ENCODE results near the gene OR8B8.
"Not testable (repeated sequence)": the region's sequence is repeated elsewhere in the genome, so short reads cannot be mapped to it uniquely, and the experiment has no call there.

Gene OR8B8, protein sequence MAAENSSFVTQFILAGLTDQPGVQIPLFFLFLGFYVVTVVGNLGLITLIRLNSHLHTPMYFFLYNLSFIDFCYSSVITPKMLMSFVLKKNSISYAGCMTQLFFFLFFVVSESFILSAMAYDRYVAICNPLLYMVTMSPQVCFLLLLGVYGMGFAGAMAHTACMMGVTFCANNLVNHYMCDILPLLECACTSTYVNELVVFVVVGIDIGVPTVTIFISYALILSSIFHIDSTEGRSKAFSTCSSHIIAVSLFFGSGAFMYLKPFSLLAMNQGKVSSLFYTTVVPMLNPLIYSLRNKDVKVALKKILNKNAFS

DNA sequence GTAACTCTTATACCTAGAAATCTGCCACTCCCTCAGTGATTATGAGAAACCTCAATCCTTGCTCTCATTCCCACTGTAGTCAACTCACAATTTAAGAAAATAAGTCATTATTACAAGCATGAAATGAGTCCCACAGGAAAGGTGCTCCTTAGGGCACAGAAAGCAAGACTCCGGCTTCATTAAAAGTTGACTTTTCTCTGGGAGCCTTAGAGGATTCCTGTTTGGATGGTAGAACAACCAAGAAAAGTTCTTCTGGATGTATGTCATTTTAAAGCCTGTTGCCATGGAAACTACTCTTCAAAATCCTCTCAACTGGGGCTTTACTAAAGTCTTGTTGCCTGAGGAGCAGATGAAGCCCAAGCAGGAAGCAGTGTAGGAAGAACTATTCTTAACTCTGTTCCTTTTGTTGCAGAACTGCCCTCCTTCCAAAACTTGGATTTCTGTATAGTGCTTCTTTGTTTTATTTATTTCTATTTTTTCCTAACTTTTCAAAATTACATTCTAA lies at the start of gene OR8B8:
Gene OR8B8, minus strand, starts transcription at position 51 of the 505 bp plus-strand sequence. CDS start 4,611 bp downstream, outside the sequence.
- no peak for DNase-seq (ENCODE audit: low read depth, low spot score)

DNA sequence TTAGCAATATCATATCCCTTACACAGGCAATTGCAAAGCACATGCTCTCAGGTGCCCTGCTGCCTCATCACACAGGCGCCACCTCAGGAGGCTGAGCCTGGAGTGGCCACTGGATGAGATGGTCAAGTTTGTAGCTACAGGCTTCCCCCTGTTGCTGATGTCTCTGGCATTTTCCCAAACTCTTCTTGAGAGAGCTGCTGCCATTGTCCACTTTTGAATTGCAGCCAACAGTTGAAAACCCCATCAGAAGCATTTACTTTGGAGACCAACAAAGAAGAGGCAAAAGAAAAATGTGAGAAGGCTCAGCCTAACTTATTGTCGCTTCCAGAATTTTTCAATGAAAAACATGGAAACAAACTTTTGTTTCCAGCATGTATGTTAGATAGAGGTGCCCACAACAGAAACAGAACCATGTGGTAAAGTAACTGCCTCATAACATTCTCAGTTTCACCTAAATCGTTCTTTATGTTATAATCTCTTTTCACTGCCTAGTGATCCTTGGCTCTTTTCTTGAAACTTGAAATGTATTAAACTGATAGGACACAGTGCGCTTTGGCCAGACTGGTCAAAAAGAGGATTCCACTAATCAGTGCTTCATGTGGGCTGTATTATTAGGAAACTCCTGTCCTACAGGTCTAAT lies 47.6 kb upstream of the OR8B8 start:
- DNase-seq (ENCODE audit: low read depth, low spot score): no peak

DNA sequence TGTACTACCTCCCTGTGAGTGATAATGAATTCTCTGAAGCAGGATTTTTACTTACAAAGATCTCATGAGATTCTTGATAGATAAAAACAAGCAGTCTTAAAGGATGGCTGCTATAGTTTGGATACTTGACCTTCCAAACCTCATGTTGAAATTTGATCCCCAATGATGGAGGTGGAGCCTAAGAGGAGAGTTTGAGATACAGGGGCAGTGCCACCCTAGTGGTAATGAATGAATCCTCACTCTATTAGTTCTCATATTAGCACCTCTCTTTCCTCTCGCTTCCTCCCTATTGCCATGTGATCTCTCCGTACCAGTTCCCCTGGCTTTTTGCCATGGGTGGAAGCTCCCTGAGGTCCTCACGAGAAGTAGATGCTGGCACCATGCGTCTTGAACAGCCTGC lies 37.9 kb upstream of the OR8B8 start:
- DNase-seq (ENCODE audit: low read depth, low spot score): no peak

DNA sequence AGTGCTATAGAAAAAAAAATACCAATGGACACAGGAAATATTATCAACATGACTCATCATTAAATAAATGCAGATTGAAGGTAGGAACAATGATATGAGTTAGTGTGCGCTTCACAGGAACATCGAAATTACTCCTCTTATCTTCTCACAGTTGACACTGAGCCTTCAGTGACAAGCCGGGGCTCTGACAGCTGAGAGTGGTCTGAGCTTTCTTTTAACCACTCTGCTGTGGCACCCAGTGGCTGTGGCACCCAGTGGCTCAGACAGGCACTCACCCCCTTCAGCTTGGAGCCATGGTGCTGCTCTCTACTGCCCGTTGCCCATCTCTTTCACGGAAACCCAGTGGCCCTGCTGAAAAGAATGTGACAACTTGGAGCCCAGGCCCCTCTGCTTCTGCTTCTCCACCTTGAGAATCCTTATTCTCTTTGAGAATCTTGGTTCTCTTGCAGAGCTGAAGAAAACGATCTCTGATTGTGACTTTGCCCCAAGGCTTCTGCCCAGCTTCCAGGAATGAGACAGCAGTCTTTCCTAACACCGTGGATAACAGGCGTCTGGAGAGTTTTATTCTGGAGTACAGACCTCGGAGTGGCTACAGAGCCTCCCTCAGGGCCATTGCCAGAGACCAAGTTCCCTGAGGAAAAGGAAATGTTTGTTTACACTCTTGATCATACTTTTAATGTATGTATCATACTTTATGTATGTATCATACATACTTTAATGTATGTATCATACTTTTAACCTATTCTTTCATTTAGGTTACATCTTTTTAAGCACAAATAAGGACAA lies 37.1 kb upstream of the OR8B8 start:
- DNase-seq (ENCODE audit: low read depth, low spot score): no peak

DNA sequence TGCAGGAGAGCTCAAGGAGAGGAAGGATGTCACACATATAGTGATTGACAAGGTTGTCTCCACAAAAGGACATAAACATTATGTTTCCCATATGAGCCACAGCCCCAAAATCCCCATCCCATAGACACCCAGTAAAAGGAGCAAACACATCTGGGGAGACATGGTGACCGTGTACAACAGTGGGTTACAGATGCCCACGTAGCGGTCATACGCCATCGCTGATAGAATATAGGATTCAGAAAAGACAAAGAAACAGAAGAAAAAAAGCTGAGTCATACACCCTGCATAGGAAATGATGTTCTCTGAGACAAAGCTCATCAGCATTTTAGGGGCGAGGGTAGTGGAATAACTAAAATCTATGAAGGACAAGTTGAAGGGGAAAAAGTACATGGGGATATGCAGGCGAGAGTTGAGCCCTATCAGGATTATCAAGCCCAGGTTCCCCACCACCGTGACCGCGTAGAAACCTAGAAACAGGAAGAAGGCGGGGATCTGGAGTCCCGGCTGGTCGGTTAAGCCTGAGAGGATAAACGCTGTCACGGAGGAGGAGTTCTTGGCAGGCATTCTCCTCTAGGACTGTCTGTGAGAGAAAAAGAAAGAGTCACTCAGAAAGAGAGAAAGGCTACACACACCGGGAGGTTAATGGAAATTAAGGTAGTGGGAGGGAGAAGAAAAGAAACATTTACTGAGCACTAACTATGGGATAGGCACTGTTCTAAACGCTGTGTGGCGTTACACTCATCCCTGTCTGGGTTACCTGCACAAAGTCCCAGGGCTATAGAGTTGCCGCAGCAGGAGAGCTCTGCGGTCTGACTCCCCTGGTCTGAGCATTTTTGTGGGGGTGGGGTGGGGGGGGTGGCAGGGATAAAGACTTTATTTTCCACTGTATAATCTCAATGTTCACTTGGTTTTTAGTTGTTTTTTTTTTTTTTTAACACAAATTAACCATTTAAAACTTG lies 36.1 kb upstream of the OR8B8 start:
- DNase-seq (ENCODE audit: low read depth, low spot score): no peak

DNA sequence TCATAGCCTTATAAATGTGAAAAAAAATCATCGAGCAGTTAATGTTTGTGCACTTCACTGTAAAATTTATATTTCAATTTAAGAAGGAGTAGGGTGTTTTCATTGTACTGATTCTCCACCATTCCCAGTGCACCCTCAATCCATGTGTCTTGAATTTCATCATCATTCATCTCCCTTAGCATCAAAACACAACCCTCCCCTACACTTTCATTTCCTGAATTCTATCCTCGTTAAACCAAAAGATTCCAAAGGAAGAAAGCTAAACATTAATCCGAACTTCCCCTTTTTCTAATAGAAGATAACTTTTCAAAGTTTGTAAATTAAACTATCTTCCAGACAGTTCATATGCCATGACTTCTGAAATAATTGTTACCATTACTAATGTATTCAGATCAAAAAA lies 34.1 kb upstream of the OR8B8 start:
- DNase-seq (ENCODE audit: low read depth, low spot score): no peak

DNA sequence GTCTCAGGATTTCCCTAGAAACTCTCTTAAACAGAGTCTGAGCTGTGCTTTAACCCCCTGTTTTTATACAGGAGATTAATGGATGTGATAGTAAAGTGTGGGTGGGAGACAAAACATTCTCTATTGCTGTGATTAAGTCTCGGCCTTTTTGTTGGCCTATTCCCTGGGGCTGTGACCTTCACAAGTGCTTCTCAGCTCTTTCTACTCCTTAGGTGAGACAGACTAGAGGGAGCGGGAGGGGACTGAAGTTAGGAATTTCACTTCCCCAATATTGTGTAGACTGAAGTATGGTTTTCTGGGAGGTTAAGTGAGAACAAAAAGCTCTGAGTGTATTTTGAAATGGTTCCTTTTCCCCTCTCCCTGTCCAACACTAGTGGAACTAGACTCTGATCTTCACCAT lies 29.8 kb upstream of the OR8B8 start:
- no peak for DNase-seq (ENCODE audit: low read depth, low spot score)

DNA sequence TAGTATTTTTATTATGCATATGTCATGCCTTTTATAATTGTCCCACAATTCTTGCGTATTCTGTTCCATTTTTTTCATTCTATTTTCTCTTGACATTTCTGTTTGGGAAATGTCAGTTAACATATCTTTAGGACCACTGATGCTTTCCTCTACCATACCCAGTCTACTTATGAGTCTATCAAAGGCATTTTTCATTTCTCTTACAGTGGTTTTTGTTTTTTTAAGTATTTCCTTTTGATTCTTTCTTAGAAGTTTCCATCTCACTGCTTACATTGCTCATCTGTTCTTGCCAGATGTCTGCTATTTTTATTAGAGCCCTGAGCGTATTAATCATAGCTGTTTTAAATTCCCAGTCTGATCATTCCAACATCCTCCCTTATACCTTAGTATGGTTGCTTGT lies 29.3 kb upstream of the OR8B8 start:
- no peak for DNase-seq (ENCODE audit: low read depth, low spot score)

DNA sequence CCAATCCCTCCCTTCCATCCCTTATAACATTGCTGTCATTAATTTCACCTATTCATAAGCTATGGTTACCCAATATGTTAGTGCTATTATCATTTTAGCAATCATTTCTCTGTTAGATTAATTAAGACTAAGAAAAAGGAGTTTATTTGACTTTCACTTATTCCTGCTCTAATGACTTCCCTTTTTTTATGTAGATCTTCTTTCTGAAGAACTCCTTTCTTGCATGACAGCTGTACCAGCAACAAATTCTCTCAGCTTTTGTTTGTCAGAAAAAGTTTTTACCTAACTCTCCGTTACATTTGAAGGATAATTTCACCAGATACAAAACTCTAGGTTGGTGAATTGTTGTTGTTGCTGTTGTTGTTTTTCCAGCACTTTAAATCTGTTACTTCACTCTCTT lies 28.6 kb upstream of the OR8B8 start:
- DNase-seq (ENCODE audit: low read depth, low spot score): no peak

DNA sequence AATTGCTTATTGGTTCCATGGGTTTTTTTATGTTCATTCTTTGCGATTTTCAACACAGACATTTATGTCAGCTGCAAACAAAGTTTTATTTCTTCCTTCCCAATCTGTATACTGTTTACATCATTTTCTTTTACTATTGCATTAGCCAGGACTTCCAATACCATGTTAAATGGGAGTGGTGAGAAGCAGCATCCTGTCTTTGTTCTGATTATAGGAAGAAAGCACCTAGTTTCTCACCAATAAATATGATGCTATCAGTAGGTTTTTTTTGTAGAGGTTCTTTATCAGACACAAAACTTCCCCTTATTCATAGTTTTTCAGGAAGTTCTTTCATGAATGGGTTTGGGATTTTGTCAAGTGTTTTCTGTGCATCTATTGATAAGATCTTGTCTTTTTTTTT lies 28.0 kb upstream of the OR8B8 start:
- DNase-seq (ENCODE audit: low read depth, low spot score): no peak

DNA sequence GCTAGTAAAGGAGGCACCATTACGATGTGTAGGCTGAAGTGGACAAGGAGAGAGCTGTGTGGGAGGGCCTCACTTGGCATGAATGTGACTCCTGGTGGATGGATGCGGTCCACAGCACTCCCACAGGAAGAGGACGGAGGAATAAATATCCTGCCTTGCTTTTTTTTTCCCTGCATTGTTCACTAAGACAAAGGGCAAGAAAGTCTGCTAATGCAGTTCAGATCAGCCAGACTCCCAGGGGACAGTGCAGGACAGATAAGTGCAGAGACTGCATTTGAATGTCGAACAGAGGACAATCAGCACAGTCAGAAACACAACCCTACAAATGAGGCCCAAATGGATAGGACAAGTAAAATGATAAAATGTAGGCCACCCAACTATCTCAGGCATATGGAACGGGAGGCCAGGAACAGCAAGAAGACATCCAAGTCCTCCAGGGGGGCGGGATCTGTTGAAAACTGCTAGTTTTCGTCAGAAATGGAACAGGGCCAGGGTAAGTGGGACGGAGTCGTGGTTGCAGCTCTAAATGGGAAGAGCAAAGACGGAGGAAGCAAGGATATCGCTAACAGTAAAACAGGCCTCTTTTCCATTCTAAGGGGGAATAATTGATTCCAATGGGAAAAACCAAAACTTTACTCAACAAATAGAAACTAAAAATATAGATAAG lies 25.2 kb upstream of the OR8B8 start:
- no peak for DNase-seq (ENCODE audit: low read depth, low spot score)

DNA sequence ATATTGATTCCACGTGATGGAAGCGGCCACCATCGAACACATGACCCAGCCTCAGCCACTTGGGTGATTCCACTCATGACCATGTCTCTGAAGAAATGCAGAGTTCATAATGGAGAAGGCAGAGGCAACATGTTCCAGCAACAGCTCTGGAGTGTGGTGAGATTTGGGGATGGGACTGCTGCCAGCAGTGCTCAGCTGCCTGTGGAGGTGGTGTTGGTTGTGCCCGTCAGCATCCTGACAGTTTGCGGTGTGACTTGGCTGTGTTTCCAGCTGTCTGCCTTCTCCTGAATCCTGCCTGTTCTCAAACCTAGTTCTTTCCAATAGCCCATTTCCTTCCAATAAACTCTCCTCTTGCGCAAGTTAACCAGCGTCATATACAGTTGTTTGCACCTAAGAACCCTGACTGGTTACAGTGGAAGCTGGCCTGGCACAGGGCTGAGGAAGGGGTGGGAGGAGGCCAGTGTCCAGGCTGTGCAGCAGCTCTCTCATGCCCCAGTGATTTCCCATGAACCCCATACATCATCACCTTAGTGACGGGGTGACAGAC lies 22.0 kb upstream of the OR8B8 start:
- no peak for DNase-seq (ENCODE audit: low read depth, low spot score)

DNA sequence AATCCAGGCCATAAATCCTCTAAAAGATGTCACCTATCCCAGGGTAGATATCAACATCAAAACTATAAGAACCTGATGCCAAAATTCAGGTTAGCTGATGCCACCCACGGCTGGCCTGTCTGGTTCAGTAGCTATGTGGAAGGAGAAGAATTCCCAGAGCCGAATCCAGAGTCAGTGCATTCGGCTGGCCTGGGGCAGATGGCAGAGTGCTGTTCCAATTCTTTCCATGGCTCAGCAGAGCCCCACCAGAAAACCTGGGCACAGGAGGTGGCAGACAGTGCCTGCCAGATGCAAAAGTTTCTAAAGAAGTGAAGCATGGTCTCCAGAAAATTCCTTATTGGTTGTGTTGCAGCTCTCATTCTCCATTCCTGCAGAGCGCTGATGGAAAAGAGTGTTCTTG lies 19.9 kb upstream of the OR8B8 start:
- DNase-seq (ENCODE audit: low read depth, low spot score): no peak

DNA sequence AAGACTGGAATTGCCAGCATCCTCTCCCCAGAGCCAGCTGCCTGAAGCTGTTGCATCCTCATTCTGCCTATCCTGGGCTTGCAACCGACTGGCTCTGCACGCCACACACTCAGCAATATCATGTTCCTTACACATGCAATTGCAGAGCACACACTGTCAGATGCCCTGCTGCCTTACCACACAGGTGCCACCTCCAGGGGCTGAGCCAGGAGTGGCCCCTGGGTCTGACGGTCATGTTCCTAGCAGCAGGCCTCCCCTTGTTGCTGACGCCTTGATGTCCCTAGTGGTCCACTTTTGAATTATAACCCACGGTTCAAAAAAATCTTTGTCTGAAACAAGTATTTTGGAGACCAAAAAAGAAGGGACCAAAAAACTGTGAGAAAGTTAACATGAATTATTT lies 18.5 kb upstream of the OR8B8 start:
- no peak for DNase-seq (ENCODE audit: low read depth, low spot score)

DNA sequence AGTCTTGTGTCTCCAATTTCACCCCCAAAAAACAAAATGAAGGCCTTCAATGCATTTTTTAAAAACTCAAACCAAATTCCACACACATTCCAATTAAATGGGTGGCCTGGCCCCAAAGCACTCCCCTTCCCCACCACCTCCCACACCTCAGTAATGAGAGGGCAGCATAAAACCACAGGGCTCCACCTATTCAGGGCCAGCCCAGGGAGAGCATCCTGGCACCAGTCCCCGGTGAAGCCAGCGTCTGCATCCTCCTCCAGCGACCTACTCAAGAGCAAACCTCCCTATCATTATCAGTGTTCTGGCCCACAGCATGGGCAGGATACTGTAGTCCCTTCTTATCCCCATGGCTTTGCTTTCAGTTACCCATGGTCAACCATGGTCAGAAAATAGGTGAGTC lies 17.8 kb upstream of the OR8B8 start:
- no peak for DNase-seq (ENCODE audit: low read depth, low spot score)

DNA sequence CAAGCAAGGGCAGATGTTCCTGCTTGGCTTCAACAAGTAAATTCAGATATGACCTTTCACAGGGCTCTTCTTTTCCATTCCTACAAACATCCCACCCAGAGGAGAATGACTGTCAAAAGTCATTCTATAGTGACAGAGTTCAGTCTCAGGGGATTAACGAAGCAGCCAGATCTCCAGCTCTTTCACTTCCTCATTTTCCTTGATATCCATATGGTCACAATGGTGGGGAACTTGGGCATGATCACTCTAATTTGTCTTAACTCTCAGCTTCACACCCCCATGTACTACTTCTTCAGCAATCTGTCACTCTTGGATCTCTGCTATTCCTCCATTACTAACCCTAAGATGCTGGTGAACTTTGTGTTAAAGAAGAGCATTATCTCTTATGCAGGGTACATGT lies 15.0 kb upstream of the OR8B8 start:
- DNase-seq (ENCODE audit: low read depth, low spot score): no peak

DNA sequence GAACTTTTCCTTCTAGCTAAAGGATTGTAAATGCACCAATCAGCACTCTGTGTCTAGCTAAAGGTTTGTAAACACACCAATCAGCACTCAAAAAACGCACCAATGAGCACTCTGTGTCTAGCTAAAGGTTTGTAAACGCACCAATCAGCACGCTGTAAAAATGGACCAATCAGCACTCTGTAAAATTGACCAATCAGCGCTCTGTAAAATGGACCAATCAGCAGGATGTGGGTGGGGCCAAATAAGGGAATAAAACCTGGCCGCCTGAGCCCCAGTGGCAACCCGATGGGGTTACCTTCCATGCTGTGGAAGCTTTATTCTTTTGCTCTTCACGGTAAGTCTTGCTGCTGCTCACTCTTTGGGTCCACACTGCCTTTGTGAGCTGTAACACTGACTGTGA lies 13.9 kb upstream of the OR8B8 start:
- not testable (repeated sequence) for DNase-seq (ENCODE audit: low read depth, low spot score)

DNA sequence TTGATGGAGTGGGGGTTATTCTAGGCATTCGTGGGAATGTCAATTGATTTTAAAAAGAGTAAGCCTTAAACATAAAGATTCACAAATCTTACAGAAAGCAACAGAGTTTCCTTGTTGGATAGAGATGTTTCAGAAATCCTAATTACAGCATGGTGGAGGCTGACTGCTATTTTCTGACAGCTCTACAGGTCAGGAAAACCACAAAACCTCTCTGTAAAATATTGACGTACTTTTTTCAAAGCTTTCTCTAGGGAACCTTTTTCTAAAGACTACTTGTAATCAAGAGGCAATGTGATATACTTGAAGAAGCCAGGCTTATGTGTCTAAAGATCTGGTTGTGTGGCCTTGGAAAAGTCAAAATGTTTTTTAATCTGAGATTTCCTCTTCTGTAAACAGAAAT lies 9.1 kb upstream of the OR8B8 start:
- no peak for DNase-seq (ENCODE audit: low read depth, low spot score)

DNA sequence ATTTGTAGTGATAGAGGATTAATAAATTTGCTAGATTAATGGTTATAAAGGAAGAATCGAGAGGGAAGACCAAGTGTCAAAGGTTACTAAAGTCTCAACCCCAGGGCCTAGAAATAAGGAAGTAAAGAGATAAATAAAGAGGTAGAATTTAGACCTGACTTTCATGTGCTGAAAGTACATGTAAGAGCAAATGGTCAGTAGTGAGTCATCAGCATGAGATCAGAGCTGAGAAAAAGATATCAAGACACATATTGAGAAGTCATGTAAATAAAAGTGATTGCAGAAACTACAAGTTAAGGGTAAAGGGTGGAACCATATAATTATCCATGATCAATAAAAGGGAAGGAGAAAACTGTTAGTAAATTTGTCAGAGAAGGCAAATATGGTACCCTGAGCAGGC lies 1.4 kb upstream of the OR8B8 start:
- no peak for DNase-seq (ENCODE audit: low read depth, low spot score)

DNA sequence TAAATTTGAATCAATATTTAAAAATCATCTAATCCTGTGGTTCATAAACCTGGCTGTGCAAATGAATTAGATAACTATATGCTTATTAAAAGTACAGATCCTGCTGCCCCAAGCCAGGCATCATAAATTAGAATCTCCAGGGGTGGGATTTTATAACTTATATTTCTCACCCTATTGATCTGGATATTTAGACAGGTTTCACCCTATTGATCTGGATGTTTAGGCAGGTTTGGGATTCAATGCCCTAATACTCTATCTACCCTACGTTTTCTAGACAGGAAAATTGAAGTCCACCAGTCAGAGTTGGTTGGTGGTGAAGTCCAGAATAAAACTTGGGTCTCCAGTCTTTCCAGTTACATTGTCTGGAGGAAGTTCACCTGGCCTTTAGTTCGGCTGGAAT lies 2.6 kb downstream of the OR8B8 start:
- no peak for DNase-seq (ENCODE audit: low read depth, low spot score)

DNA sequence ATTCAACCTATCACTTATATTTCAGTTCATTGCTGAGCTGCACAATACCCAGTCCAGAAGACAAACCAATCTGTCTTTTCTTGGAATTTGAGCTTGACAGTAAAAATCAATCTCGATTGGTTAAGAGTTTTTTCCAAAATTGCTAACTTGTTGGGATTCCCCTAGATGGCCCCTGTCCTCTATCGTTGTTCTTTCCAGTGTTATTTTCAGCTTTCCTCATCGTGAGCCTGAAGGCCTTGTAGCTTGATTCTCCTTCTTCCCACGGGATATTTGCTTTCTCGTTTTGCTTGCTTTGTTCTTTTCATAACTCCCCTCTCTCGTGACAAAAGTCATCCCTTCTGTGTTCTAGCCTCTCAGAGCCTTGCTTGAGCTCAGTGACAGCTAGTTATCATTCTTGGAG lies 3.1 kb downstream of the OR8B8 start:
- no peak for DNase-seq (ENCODE audit: low read depth, low spot score)

All from brain pericyte (primary cell).